ENCODE results near the gene CGN.

Gene CGN

GRCh38 chr1:151499930-151500329, 11.3 kb upstream of the CGN start:
- no peak for DNase-seq (ENCODE audit: low read depth in 3 of 3)

DNA sequence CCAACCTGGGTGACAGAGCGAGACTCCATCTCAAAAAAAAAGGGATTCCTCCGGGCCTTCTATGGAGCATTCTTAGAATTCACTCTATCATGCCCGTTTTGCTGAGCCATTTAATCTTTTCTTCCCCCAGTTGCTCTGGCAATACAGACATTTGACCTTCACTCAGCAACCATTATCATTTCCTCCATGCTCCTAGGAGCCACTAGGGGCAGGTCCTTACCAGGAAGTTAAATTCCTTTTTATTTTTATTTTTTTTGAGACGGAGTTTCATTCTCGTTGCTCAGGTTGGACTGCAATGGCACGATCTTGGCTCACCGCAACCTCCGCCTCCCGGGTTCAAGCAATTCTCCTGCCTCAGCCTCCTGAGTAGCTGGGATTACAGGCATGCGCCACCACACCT, 9.7 kb upstream of the CGN start:
- DNase-seq (ENCODE audit: low read depth in 3 of 3), result no peak

GRCh38 chr1:151502035-151502700, 9.0 kb upstream of the CGN start:
- DNase-seq (ENCODE audit: low read depth in 3 of 3), result no peak

DNA sequence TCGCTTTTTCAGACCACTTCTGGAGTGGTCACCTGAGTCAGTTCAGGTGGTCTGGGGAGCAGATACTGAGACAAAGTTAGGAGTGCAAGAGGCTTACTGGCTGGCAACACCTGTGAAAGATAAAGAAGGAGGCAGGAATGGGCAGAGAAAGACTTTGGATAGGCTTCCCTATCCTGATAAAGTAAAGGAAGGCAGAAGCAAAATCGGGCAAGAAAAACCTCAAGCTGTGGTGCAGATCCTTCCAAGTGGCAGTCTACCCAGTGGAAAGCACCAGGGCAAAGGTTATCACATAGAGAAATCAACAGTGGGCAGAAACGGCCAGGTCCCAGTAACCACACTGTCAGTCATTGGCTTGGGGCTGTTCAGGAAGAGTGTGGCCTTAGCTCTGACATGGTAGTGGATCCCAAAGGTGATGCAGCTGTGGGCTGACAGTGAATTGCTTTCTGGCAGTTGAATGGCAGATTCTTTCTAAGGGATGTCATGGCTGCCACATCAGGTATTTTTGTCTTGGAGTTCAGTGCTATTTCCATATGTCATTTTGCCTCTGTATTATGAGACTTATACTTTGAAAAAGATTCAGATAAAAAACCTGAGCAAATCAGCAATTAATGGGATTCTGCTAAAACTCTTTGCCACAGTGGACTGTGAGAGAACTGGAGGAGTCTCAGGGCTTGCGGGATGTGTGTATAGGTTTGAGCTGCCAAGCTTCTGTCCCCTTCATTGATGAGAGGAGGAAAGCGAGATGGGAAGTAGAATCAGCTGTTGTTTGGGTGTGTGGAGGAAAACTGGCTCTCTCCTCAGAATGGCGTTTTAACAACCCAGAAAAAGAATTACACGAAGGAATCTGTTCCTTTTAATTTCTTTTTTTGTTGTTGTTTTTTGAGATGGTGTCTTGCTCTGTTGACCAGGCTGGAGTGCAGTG, 8.1 kb upstream of the CGN start:
- no peak for DNase-seq (ENCODE audit: low read depth in 3 of 3)

GRCh38 chr1:151504252-151504651, 6.9 kb upstream of the CGN start:
- no peak for DNase-seq (ENCODE audit: low read depth in 3 of 3)

DNA sequence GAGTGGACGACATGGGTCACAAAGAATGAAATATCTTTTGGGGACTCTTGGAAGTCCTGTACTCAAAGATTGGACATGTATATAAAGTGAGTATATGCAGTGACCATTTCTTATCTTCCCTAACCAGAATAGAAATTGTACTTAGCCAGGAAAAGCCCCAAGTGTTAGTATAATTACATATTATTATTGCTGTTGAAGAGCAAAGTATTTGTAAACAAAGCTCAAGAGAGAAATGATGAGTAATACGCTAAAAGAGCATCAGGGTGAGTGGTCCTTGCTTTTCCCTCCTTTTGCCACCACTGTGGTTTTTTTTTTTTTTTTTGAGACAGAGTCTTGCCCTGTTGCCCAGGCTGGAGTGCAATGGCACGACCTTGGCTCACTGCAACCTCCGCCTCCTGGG, 6.4 kb upstream of the CGN start:
- no peak for DNase-seq (ENCODE audit: low read depth in 3 of 3)

GRCh38 chr1:151508833-151509232, 2.4 kb upstream of the CGN start:
- no peak for DNase-seq (ENCODE audit: low read depth in 3 of 3)

GRCh38 chr1:151509350-151510019, 1.7 kb upstream of the CGN start:
- no peak for DNase-seq (ENCODE audit: low read depth in 3 of 3)

GRCh38 chr1:151510020-151510405, 1.2 kb upstream of the CGN start:
- no peak for DNase-seq (ENCODE audit: low read depth in 3 of 3)

DNA sequence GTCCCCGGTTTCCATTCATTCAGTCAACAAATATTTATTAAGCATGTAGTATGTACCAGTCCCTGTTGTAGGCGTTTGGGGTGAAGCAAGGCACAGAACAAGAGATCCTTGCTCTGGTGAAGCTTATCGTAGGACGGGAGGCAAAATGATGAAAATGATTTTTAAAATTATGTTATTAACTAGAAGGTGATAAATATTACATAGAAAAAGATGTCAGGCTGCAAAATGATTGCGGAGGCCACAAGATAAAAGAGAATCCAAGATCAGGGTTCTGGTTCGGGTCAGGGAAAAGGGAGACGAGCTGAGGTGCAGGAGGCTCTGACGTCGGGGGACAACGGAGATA, 602 bp upstream of the CGN start:
- no peak for DNase-seq (ENCODE audit: low read depth in 3 of 3)

DNA sequence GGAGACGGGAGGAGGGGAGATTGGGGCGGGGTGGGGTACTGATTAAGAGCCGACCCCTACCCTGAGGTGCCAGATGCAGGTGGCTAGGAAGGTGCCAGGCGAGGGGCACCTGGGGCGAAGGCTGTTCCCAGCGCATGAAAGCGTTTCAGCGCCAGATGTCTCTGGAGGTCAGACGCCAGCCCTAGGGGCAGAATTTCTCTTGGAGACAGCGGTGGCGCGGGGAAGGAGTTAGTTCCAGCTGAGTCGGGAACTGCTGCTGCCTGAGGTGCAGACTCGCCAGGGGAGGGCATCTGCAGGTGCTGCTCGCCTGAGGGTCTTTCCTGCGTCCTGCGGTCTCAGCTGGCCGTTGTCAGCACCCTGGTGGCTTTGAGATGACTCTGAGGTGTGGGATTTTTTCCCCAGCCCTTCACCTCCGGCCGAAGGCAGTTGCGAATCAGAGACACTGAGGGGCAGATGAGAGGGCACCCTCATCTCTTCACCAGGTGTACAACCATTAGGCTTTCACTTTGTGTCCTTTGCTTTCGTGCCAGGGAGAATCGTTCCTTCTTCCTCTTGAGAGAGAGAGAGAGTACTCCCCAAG, 539 bp downstream of the CGN start:
- DNase-seq (ENCODE audit: low read depth in 3 of 3), result peak in 1 of 3 donors; percentile 20

DNA sequence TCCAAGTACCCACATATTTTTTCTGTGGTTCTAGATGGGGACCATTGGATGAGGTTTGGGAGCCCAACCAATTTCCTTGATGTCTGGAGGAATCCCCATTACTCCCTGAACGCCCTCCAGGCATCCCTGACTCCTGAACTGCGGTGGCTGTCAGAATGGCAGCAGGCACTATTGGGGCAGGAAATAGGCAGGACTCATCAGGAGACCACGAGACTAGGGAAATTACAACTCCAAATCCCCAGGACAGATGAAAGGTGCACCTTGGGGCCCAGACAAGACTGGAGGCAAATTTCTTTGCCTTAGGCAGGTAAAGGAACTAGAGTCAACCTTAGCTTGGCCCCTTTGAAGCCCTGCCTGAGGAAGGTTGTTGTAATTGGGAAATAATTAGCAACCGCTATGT, 1.1 kb downstream of the CGN start:
- DNase-seq (ENCODE audit: low read depth in 3 of 3), result no peak

DNA sequence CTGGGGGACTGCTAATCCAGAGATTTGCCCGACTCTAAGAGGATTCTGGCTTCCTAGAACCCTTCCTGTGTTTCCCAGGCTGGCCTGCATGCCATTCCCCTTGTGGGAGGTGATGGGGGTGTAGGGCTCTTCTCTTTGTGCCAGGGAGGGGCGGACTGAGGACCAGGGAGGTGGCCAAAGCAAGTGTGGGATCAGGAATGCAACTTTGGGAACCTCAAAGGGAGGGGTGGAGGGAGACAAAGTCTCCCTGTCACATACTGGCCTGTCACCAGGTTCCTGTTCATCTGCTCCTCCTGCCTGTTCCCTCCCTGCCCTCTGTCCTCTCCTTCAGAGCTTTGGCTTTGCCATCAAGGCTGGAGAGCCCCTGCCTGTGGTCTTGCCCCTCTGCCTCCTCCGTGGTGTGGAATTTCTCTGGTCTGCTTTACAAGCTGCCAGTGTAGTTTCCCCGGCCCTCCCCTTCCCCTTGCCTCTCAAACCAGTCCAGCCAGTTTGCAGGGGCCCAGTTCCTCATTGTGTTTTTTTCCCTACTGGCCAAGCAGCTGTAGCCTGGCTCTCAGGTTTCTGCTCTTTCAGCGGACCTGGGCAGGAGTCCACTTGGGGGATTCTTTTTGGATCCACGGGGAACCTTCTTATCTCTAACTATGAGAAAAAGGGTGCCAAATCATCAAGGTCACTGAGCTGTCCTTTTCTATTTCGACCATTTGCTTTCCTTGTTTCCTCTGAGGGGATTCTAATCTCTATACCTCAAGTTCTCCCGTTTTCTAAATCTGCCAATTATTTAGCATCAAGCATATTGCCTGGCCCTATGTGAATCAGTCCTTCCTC, 1.8 kb downstream of the CGN start:
- no peak for DNase-seq (ENCODE audit: low read depth in 3 of 3)

- no peak for DNase-seq (ENCODE audit: low read depth in 3 of 3)
Observed at GRCh38 chr1:151513626-151514121, 2.5 kb downstream of the CGN start.

GRCh38 chr1:151514366-151514765, 3.2 kb downstream of the CGN start:
- no peak for DNase-seq (ENCODE audit: low read depth in 3 of 3)

DNA sequence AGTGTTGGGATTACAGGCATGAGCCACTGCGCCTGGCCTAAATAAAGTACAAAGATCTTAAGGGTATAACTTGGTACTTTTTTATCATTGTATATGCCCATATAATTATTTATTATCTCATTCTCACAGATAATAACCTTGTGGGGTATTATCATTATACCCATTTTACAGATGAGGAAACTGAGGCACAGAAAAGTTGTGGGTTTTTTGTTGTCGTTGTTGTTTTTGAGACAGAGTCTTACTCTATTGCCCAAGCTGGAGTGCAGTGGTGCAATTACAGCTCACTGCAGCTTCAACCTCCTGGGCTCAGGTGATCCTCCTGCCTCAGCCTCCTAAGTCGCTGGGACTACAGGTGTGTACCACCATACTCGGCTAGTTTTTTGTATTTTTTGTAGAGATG, 4.1 kb downstream of the CGN start:
- no peak for DNase-seq (ENCODE audit: low read depth in 3 of 3)

DNA sequence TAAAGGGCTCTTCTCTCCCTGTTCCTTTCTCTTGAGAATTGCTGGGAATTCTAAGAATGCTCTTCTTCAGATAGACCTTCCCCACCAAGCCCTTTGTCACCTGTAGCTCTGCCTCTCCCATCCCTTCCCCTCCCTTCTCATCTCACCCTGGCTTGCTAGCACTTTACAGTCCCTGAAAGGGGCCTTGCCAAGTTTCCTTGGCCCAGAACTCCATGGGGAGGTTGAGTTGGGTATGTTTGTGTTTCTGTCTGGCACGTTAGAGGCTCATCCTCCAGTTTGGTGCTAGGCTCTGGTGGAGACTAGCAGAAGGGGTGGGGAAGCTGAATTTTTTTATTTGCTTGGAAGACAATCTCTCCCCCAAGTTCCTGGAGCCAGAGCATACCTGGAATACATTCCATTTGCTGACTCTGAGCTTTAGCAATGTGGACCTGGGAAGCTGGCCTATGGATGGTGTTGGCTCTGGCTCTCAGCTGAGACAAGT, 4.9 kb downstream of the CGN start:
- no peak for DNase-seq (ENCODE audit: low read depth in 3 of 3)

GRCh38 chr1:151518431-151518830, 7.2 kb downstream of the CGN start:
- DNase-seq (ENCODE audit: low read depth in 3 of 3), result no peak

DNA sequence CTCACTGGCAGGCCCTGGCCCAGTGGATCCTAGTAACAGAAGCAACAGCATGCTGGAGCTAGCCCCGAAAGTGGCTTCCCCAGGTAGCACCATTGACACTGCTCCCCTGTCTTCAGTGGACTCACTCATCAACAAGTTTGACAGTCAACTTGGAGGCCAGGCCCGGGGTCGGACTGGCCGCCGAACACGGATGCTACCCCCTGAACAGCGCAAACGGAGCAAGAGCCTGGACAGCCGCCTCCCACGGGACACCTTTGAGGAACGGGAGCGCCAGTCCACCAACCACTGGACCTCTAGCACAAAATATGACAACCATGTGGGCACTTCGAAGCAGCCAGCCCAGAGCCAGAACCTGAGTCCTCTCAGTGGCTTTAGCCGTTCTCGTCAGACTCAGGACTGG, 7.7 kb downstream of the CGN start:
- no peak for DNase-seq (ENCODE audit: low read depth in 3 of 3)

DNA sequence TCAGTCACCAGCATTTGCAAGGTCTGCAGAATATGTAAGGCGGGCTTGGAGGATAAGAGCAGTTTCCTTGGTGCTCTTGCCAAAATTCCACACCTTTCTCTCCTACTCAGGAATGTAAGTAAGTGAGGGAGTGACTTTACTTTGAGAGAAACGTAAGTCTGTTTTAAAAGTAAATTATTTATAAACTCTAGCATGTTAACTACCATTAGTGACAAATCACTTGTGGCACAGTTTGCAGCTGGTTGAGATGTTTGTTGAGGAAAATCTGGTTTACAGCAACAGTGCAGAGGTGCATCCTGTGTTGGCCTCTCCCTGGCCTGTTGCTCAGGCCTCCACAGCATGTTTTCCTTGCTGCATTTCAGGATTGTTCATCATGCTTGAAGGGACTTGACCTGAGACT, 8.5 kb downstream of the CGN start:
- DNase-seq (ENCODE audit: low read depth in 3 of 3), result no peak

DNA sequence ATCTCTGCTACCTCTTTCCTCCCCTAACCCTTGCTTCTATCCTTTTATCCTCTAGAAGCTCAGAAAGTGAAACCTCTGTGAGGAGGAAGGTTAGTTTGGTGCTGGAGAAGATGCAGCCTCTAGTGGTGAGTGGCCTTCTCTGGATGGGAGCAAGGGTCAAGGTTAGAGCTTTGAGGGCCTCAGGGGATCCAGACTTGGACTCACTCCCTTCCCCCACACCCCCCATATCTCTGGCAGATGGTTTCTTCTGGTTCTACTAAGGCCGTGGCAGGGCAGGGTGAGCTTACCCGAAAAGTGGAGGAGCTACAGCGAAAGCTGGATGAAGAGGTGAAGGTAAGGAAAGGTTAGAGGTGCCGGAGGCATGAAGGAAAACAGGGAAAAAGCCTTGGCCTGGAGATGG, 9.2 kb downstream of the CGN start:
- DNase-seq (ENCODE audit: low read depth in 3 of 3), result no peak

Data from stimulated activated CD4-positive, alpha-beta T cell treated with anti-CD3 and anti-CD28 coated beads, TNF-alpha, amount 100 ng/mL, for 48 hours (primary cell).